Tibial nerve (tissue), 4 donors: ENCODE data around the gene ALDH3A1. TPM values are rescaled to one million over a fixed set of nuclear protein-coding genes. Genes with fewer than 3 reads are reported as not detected.

Experiments used
- DNase-seq, 2 donors: peaks; one replicate each; pipeline ENCODE4 v3.0.0-alpha.2; 2019; ENCODE audit warnings: low spot score in 2 of 2
- H3K27ac ChIP-seq, 4 donors: fragments of 200-600 bp; sonication (generic) in 3 of 4; one replicate each; pipeline ENCODE4 v1.5.1; 2017 to 2019; ENCODE audit warnings: mild to moderate bottlenecking in 1 of 4
- H3K27me3 ChIP-seq, 2 donors: fragments of 200-600 bp; sonication (generic) in 1 of 2; one replicate each; pipeline versions ENCODE4 v1.5.1 to v1.6.0; 2017 to 2019
- H3K36me3 ChIP-seq, 3 donors: fragments of 200-600 bp; sonication (generic); one replicate each; pipeline ENCODE4 v1.5.1; 2018 to 2019
- H3K4me1 ChIP-seq, 4 donors: fragments of 200-600 bp; sonication (generic) in 3 of 4; one replicate each; pipeline ENCODE4 v1.5.1; 2017 to 2019
- H3K4me3 ChIP-seq, 4 donors: fragments of 200-600 bp; sonication (generic) in 3 of 4; one replicate each; pipeline ENCODE4 v1.5.1; 2017 to 2019; ENCODE audit warnings: mild to moderate bottlenecking in 1 of 4, moderate library complexity in 1 of 4
- H3K9me3 ChIP-seq, 4 donors: fragments of 200-600 bp; sonication (generic) in 3 of 4; one replicate each; pipeline ENCODE4 v1.5.1; 2017 to 2019
- EP300 ChIP-seq, 2 donors: sonication (generic); formaldehyde crosslinking; IDR thresholded peaks; one replicate each; pipeline ENCODE4 v1.6.1; 2017; ENCODE audit warnings: antibody characterized with exemption in 2 of 2, mild to moderate bottlenecking in 1 of 2
- POLR2A ChIP-seq, 2 donors: fragments of 450-650 bp; IDR thresholded peaks; one replicate each; pipeline ENCODE4 v1.6.1; 2017; ENCODE audit warnings: antibody characterized with exemption in 2 of 2, mild to moderate bottlenecking in 2 of 2, moderate library complexity in 2 of 2
- WGBS, 2 donors: methylation state at CpG; one replicate each; pipeline ENCODE4 v1.1.5; 2018; 5-methylcytosine and 5-hydroxymethylcytosine counted together
- total RNA-seq, 4 donors: library from RNA; depleted of rRNA; stranded (reverse); fragments of >200 nt; gene quantifications; one replicate each; pipeline ENCODE4 v1.1.0, GENCODE V29; 2016
- TF ChIP-seq, protein P1 (sequence below), 5 experiments: fragments of 200-600 bp in 3 of 5; fragments of 450-650 bp in 2 of 5; sonication (generic) in 3 of 5; IDR thresholded peaks; one replicate each; pipeline ENCODE4 v1.5.1; 2016 to 2019; ENCODE audit warnings: antibody characterized with exemption in 5 of 5, mild to moderate bottlenecking in 3 of 5, moderate library complexity in 2 of 5

Gene ALDH3A1
- total RNA-seq, 4 donors from 2014 or later: 0.21 to 2.1 (median 1.7) TPM; not detected in 1

DNA sequence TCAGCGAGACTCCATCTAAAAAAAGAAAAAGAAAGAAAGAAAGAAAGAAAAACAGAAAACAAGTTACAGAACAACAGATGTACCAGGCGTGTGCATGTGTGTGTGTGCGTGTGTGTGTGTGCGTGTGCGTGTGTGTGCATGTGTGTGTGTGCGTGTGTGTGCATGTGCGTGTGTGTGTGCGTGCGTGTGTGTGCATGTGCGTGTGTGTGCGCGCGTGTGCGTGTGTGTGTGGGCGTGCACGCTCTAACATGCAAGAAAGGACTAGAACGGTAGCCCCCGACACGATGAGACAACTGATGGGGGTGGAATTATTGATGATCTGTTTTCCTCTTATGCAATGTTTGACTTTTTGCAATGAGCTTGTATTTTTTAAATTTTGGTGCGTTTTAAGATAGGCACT, 1.6 kb downstream of the ALDH3A1 start:
- Histone ChIP-seq H3K9me3 (no peaks in the 10 kb centered on the region), H3K4me1 (peaks cover 0 to 24% (median 12%) of the 10 kb centered on the region in 4 donors), H3K36me3 (no peaks in the 10 kb centered on the region), H3K4me3 (no peak overlapping the region), H3K27ac (no peak overlapping the region), H3K27me3 (no peaks in the 10 kb centered on the region)
- no peak for DNase-seq
- WGBS, 2 donors: 92 to 93% methylated on average over 20 of the region's 20 CpGs
- no peak for TF ChIP-seq EP300 (IDR thresholded peaks at IDR 0.05)
- no peak for TF ChIP-seq POLR2A (IDR thresholded peaks at IDR 0.05)
- TF ChIP-seq, protein P1, sequence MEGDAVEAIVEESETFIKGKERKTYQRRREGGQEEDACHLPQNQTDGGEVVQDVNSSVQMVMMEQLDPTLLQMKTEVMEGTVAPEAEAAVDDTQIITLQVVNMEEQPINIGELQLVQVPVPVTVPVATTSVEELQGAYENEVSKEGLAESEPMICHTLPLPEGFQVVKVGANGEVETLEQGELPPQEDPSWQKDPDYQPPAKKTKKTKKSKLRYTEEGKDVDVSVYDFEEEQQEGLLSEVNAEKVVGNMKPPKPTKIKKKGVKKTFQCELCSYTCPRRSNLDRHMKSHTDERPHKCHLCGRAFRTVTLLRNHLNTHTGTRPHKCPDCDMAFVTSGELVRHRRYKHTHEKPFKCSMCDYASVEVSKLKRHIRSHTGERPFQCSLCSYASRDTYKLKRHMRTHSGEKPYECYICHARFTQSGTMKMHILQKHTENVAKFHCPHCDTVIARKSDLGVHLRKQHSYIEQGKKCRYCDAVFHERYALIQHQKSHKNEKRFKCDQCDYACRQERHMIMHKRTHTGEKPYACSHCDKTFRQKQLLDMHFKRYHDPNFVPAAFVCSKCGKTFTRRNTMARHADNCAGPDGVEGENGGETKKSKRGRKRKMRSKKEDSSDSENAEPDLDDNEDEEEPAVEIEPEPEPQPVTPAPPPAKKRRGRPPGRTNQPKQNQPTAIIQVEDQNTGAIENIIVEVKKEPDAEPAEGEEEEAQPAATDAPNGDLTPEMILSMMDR (IDR thresholded peaks at IDR 0.05): no peak

DNA sequence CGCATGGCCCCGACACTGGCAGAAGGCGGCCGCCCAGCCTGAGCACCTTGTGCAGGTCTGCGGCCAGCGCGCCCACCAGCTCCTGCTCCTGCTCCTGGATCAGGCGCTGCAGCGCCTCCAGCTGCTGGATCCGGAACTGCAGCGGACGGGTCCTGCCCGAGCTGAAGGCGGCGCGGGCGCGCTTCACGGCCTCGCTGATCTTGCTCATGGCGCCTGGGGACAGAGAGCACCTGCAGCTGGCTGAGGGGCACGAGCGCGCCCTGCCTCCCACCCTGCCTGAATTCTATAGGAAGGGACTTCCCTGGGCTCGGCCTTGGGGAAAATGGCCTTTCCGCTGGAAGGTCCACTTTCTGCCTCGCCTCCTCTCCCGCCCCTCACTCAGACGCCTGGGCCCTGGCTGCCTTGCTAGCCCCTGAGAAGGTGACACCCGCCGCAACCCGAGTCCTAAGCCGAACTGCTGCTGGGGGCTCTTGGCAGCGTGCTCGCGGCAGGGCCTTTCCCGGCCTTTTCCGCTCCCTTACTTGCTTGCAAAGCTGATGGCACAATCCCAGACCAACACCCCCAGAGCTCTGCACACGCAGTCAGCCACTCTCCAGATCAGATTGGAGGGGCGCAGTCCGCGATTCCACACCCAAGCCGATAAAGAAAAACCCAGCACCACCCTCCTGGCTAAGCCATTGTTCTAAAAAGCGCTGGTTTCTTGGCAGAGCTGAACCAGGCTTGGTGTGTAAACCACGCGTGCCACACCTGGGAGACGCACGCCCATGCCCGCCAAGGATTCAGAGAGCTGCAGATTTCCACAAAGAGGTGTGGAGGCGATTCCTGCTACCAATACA, 3.0 kb downstream of the ALDH3A1 start:
- H3K27me3 ChIP-seq: no peaks in the 10 kb centered on the region
- peak; percentile 95 to 99 for DNase-seq
- no peaks in the 10 kb centered on the region for H3K9me3 ChIP-seq
- H3K4me3 ChIP-seq: peak overlapping the region; percentile 33 to 67 (median 46)
- H3K36me3 ChIP-seq: no peaks in the 10 kb centered on the region
- H3K27ac ChIP-seq: peak overlapping the region; percentile 66 to 86 (median 72)
- WGBS, 2 donors: 21 to 22% methylated on average over 44 to 48 of the region's 50 CpGs
- H3K4me1 ChIP-seq: peaks cover 0 to 24% (median 12%) of the 10 kb centered on the region in 4 donors
- peak in 1 of 2 donors; percentile 59 for TF ChIP-seq EP300 (IDR thresholded peaks at IDR 0.05)
- TF ChIP-seq, protein P1 (IDR thresholded peaks at IDR 0.05): peak; percentile 90 to 99 (median 93)
- no peak for TF ChIP-seq POLR2A (IDR thresholded peaks at IDR 0.05)

DNA sequence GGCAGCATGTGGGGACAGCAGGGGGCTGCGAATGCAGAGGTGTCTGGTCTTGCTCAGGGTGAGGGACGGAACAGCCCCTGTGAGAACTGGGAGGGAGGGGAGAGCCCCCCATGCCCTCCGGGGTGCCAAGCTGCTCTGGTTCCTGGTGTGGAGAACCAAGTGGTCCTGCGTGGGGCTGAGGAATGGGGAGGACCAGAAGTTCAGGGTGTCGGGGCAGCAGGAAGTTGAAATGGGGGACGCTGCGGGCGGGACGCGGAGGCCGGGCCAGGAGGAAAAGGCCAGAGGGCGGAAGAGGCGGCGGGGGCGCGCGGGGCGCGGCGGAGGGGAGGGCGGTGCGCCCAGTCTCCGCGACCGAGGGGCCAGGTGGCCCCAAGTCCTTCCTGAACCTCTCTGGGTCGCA, 3.6 kb downstream of the ALDH3A1 start:
- H3K27me3 ChIP-seq: no peaks in the 10 kb centered on the region
- no peak for DNase-seq
- no peak for TF ChIP-seq EP300 (IDR thresholded peaks at IDR 0.05)
- no peak for TF ChIP-seq POLR2A (IDR thresholded peaks at IDR 0.05)
- TF ChIP-seq, protein P1 (IDR thresholded peaks at IDR 0.05): no peak
- no peaks in the 10 kb centered on the region for H3K9me3 ChIP-seq
- peaks cover 0 to 24% (median 12%) of the 10 kb centered on the region in 4 donors for H3K4me1 ChIP-seq
- H3K4me3 ChIP-seq: peak overlapping the region; percentile 33 to 67 (median 46)
- WGBS, 2 donors: 8% methylated on average over 26 of the region's 26 CpGs
- no peaks in the 10 kb centered on the region for H3K36me3 ChIP-seq
- H3K27ac ChIP-seq: peak overlapping the region; percentile 66 to 86 (median 72)

DNA sequence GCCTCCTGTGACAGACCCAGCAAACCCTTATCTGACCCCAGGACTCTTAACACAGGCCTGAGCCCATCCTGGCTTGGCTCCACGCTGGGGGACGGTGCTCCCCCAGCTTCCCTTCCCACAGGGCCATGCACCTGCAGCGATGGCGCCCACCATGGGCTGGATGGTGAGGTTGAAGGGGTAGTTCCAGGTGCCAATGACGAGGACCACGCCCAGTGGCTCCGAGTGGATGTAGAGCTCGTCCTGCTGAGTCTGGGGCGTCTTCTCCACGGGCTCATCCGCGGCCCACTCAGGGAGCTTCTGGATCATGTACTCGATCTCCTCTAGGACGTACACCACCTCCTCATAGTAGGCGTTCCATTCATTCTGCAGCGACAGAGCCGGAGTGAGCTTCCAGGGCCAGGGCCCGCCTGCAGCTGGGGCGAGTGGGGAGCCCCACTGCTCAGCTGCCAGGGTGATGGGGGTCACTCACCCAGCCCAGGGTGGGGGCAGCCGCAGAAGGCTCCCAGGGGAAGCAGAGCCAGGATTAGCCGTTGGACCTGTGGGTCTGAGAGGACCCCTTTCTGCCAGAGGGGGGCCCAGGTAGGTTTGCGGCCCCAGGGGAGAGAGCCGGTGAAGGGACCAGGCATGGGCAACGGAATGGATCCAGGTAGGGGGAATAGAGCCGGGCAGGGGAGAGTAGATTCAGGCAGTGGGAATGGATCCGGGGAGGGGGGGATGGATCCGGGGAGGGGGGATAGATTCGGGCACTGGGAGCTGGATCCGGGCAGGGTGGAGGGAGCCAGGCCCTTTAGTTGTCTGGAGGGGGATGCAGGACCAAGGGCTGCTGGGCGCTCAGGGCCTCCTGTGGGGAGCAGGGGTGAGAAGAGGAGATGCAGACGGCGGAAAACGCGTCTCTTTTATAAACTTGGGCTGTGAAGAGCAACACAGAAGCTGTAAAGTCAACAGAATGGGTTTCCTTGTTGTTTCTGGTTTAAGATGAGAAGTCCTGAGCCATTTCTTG, 4.7 kb downstream of the ALDH3A1 start:
- H3K4me3 ChIP-seq: no peak overlapping the region
- no peaks in the 10 kb centered on the region for H3K36me3 ChIP-seq
- DNase-seq: no peak
- H3K4me1 ChIP-seq: peaks cover 0 to 17% (median 11%) of the 10 kb centered on the region in 4 donors
- H3K27me3 ChIP-seq: no peaks in the 10 kb centered on the region
- WGBS, 2 donors: 90 to 94% methylated on average over 32 to 33 of the region's 34 CpGs
- no peaks in the 10 kb centered on the region for H3K9me3 ChIP-seq
- TF ChIP-seq EP300 (IDR thresholded peaks at IDR 0.05): no peak
- H3K27ac ChIP-seq: peak overlapping the region in 2 of 4 donors; percentile 10 to 86

DNA sequence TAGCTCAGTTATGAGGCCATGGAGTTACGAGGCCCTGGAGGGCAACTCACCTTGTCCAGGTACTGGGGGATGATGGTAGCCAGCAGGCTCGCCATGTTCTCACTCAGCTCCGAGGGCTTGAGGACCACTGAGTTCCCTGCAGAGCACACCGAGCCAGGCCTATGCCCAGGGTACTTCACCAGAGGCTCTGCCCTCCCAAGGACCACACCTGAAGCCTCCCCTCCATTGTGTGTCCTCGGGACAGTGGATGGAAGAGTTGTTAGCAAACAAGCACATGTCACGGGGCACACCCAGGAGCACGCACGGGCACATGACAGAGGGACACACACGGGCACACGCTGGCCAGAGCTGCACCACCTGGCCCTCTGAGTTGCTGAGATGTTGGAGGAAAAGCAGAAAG, 5.6 kb downstream of the ALDH3A1 start:
- Histone ChIP-seq H3K9me3 (no peaks in the 10 kb centered on the region), H3K4me1 (peaks cover 0 to 13% (median 8%) of the 10 kb centered on the region in 4 donors), H3K27me3 (no peaks in the 10 kb centered on the region), H3K27ac (no peak overlapping the region), H3K36me3 (no peaks in the 10 kb centered on the region), H3K4me3 (no peak overlapping the region)
- DNase-seq: no peak
- 93 to 98% methylated on average over 6 to 10 of the region's 10 CpGs for WGBS, 2 donors
- no peak for TF ChIP-seq EP300 (IDR thresholded peaks at IDR 0.05)
- TF ChIP-seq, protein P1 (IDR thresholded peaks at IDR 0.05): no peak
- TF ChIP-seq POLR2A (IDR thresholded peaks at IDR 0.05): no peak
